ENCODE data around the gene ADGRL3.
"Not testable (repeated sequence)": the region's sequence is repeated elsewhere in the genome, so short reads cannot be mapped to it uniquely, and the experiment has no call there.

The ADGRL3 gene

DNA sequence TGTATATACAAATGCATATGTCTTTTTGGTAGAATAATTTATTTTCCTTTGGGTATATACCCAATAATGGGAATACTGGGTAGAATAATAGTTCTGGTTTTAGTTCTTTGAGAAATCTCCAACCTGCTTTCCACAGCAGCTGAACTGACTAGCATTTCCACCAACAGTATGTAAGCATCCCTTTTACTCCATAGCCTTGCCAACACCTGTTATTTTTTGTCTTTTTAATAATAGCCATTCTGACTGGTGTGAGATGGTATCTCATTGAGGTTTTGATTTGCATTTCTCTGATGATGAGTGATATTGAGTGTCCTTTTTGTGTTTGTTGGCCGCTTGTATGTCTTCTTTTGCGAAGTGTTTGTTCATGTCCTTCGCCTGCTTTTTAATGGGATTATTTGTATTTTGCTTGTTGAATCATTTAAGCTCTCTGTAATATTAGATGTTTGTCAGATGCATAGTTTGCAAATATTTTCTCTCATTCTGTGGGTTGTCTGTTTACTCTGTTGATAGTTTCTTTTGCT lies 309.7 kb downstream of the ADGRL3 start:
- DNase-seq, result not testable (repeated sequence)

DNA sequence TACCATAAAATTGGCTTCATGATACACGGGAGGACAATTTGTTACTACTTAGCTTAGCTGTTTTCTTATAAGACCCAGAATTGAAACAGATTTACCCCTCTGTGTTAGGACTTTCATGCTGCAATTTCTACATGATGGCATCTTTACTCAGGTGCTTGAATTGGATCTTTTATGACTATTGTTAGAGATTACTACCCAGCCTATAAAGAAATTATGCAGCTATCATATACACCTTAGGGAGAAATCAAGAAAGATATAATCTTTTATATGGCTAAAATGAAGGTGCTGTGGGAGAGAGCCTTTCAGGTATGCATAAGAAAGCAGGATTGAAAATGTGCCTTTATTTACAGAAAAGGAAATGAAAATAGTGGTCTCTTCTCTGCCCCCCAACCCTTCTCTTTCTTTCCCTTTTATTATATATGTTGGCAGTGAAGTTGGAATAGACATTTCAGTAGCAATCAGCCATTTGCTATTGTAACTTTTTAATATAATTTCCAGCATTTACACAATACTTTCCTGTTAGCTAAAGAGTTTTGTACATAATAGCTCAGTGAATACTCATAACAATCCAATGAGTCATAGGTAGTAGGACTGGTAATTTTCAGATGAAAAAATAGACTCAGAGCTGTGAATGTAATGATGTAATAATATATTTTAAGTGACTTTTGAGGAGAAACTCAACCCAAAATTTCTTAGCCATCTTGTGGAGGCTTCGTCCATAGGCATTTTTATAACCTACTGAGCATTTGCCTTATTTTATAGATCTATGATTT lies 311.8 kb downstream of the ADGRL3 start:
- DNase-seq, result no peak

DNA sequence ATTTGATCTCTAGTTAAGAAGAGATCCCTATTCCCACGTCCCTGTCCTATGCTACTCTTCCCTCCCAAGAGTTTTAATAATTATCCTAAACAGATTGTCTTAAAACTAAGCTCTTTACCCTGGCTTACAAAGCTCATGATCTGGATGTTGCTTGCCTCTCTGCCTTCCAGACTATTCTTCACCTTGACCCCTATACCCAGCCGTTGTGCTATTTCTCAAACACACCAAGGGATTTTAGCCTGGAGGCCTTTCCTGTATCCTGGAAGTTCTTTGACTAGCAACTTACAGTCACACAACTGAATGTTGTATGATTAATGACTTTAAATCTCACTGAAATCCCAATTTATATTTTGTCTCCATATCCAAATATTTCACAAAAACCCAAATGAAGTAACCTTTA lies 314.9 kb downstream of the ADGRL3 start:
- DNase-seq, result no peak

DNA sequence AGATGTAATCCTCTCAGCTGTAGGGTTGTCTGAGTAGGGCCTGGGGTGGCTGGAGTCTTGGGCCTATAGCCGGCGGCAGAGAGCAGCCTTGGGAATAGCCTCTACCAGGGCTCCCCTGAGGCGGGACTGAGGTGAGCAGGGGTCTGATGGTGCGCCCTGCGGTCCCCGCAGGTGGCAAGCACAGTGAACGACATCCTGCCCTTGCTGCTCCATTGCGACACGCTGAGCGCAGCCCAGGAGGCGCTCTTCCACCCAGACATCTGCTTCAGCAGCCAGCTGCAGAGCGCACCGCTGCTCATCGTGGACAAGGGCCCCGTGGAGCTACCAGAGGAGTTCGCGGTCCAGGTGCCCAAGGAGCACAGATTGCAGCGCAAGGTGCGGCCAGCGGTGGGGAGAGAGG lies 317.0 kb downstream of the ADGRL3 start:
- DNase-seq, result no peak

DNA sequence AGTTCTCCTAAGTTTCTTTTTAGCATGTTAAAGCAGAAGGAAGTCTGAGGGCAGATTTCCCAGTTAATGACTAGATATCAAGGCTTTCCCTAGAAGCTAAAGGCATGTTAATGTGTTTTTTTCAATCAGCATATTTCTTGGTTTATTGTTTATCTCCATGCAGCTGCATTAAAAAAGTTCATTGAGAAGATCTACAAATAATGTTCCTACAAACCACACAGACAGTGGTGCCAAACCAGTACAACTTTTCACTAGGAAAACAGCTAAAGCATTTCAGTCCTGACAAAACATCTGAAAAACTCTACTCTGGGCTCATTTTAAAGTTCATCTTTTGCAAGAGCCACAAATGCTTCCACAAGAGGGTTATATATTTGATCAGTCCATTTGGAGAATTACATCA lies 320.0 kb downstream of the ADGRL3 start:
- no peak for DNase-seq

DNA sequence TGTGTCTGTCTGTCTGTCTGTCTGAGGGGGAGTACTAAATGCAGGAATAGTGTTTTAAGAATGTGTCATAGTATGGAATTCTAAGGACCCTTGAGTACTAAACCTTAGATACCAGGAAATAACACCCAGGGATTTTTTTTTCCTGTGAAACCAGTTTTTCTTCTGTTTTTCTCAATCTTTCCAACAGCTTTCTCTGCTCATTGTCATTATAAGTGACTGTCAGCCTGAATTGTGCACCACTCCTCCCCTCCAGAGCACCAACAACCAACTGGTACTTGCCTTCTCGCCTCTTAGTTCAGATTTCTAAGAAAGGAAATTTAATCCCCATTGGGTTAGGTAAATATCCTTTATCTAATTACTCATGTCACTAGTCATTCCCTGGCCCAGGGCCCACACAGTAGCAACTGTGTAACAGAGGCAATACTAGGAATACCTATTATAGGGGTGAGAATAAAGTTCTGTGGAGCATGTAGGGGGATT lies 320.6 kb downstream of the ADGRL3 start:
- DNase-seq, result no peak

DNA sequence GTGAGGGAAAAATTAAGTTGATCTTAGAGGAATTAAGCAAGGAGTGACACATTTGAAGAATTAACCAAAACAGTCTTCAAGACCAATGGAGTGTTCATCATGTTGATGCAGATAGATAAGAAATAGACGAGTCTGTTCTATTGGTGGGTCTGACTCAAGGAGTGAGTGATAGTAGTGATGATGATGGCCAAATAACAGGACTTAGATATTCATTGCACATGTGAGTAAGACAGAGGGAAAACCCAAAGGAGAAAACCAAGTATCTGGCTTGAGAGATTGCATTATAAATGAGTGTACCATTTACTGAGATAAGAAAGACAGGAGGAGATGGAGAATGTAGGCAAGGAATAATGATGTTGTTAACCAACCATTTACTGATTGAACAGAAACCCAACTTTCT lies 321.3 kb downstream of the ADGRL3 start:
- no peak for DNase-seq

DNA sequence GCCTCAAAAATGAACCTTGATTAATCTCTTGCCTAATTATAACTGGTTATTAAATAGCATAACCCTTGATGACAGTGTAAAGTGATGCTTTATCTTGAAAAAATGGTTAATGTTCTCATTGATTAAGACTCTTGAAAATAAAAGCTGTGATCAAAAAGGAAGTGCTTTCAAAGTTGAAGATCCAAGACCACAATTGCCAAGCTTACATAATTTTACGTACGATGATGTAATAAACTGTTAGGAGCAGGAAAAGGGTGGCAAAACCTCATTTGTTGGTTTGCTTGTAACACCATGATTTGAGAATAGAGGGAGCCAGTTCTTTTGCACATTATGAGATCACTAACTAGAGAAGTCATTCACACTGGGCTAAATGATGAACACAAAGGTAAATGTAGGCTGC lies 322.2 kb downstream of the ADGRL3 start:
- DNase-seq, result no peak

DNA sequence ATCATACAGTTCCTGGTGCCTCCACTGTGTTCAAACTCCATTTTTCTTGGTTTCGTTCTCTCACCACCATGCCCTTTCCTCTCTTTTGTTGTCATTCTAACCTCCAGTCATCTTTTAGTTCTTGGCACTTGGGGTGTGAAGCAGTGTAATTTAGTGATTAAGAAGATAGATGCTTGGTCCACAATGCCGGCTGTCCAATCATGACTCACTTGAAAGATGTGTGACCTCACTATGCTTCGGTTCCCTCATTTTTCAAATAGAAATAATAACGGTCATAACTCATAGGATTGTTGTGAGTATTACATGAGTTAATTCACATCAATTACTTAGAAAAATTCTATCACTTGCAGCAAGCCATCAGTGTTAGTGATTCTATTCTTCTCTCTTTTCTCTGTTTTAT lies 327.8 kb downstream of the ADGRL3 start:
- DNase-seq, result no peak

DNA sequence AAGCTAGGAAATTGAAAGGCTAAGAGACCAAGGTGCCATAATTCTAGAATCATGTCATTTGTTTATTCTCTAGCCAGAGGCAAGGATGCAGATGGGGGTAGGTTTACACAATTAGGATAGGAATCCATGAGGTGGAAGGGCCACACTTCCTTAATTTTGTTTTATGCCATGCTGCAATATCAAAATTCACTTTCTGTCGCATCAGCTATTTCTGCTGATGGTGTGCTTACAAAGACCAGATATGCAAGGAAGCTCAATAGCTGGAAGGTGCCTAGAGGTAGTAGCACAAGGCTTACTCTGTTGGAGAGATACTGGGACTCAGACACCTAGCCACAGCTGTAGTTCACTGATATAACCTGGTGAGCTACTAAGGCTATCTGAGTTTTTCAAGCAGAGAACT lies 328.5 kb downstream of the ADGRL3 start:
- DNase-seq, result no peak

DNA sequence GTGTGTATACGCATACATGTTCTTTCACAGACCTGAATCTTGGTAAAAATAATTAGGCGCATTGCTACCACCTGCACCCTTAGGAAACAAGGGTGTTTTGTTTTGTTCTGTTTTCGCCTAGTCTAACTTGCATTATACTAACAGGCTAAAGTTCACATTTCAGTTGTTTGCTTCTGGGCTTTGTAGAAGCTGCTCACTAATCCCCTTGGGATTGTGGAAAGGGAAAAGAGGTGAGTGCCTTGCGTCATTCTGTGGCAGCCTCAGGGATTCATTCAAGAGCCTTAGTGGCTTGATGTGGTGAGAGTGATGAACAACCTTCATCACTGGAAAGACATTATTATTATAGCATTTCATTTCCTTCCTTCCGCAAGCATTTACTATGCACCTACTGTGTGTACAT lies 331.1 kb downstream of the ADGRL3 start:
- DNase-seq, result no peak

DNA sequence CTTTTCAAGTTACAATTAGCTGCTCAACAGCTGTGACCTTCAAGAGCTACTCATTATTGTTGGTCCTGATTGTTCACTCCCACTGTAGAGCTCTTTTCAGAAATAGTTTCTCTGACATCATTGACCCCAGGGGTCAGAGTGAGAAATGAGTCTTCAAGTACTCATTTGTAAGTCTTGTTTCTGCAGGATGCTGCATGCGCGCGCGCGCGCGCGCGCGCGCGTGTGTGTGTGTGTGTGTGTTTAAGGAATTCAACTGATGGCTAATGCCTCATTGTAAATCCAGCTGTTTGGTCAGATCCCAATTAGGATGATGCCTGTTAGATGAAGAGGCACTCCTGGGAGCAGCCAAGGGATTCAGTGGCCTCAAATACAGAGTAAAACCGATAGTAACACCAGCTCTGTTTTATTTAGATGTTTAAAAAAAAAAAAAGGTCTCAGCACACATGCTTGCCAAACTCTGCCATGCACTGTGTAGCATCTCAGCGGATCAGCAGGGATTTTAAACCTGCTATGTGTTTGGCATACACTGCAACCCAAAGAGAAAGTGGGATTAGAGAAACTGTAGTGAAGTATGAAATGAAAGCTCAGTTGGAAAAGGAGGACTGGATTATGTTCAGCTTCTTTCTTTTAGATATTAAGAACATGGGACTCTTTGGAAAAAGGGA lies 332.3 kb downstream of the ADGRL3 start:
- DNase-seq, result no peak

DNA sequence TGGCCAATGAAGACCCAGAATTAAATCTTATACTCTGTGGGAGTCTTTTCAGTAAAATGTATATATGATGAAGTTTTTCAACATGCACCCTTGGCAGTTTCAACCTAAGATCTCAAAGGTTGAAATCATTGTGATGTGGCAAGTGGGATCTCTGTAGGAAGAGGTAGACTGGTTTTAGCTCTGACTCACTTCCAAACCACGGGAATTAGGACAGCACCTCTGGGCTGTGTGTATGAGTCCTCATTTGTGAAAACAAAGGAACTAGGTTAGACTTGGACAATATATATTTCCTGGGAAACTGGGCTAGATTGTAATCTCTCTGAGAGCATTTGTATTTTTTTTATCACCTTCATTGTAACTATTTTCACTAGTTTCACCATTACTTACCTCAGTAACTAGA lies 333.0 kb downstream of the ADGRL3 start:
- DNase-seq, result no peak

DNA sequence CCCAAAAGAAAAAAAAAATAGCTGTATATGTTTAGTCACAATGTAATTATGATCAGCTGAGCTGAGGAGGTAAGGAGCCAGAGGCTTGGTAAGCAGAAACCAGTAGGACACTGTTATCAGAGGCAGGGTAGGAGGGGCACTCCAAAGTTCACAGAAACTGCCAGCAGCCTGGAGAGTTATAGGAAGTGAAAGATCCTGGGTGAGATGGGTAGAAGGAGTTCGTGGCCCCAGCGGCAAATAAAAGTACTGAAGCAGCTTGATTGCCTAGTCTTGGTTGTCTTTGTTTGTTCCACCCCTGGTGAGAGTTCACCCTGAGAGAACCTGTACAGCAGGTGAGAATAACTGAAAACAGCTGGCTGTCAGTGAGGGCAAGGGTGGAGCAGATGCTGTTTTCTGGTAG lies 340.8 kb downstream of the ADGRL3 start:
- DNase-seq, result no peak

DNA sequence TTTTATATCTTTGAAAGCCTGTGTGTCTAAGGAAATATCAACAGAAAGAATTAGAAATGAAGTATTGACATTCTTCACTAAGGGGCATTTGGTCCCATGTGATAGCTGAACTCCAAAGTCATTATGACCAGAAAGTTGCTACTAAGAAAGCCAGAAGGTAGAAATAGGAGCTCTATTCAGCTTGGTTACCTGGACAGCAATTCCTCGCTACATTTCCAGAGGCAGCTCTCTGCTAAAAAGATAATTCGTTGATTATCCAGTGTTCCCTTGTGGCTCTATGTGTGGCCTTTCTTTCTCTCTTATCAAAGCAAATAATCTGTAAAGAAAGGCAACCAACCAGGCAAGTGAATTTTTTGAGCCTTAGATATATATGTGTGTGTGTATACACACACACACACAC lies 341.3 kb downstream of the ADGRL3 start:
- no peak for DNase-seq

DNA sequence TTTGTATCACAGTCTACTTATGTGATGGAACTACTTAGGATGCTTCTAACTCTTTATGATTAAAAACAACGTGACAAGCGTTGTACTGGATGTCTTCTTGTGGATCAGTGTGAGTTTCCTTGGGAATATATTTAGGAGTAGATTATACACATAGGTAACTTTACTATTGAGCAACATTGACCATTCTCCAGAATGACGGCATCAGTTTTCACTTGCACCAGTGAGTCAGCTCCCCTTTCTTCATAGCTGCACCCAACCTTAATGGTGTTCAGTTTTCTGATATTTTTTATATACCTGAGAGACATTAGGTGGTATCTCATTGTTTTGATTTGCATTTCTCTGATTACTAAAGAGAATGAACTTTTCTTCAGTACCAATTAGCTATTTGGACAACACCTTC lies 343.9 kb downstream of the ADGRL3 start:
- DNase-seq, result no peak

DNA sequence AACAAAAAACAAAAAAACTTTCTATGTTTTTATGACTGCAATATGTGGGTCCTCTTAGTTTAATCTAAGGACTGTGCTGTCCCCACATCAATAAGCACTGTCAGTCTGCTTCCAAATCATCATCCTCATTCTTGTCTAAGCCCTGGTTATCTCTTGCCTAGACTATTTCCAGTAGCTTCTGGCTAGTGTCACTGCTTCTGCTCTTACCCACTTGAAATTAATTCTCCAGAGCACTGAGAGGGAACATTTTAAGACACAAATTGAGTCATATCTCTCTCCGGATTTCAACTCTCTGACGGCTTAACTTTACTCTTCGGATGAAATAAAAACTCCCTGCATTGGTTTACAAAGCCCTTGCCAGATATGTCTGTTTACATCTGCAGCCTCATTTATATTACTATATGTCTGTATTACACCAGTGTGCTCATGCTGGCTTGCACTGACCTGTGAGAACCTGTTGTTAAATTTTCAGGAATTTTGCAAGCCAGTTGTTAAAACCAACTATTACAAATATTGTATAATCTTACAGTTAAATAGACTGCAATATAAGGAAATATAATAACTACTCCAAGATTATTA lies 345.9 kb downstream of the ADGRL3 start:
- no peak for DNase-seq

DNA sequence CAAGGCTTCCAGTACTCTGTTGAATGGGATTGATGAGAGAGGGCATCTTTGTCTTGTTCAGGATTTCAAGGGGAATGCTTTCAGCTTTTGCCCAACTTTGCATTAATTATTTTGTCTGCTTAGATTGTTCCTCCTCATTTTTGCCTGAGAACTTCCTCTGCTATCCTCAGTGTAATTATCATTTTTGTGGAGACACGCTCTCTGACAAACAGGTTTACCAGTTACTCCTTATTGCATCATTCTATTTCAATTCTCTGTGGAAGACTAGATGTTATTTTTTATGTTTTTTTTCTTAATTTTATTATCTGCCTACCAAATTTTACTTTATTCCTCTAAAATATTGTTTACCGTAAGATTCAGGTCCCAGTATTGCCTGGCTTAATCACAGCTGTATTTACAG lies 349.2 kb downstream of the ADGRL3 start:
- no peak for DNase-seq

DNA sequence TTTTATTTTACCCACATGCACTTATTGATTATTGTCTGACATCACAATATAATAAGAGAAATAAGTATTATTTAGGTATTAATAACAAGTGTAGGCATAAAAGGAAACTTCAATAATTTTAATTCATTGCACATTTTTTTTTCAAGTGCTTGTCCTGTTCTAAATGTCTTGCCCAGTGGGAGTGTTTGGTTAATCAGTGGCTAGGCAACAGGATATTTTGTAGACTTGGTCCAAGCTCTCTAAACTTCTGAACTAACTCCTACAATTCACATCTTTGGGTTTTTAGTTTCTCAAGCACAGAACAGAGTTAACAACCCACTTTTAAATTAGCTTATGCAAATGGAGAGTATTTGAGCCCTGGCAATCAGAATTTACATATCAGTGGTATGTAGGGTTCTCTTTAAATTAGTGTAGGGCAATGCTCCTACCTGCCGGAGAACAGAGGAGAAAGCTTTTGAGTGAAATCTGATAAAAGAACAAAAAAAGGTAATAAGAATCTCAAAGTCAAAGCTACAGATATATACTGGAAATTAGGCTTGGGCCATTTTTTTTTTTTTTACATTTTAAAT lies 353.5 kb downstream of the ADGRL3 start:
- no peak for DNase-seq

DNA sequence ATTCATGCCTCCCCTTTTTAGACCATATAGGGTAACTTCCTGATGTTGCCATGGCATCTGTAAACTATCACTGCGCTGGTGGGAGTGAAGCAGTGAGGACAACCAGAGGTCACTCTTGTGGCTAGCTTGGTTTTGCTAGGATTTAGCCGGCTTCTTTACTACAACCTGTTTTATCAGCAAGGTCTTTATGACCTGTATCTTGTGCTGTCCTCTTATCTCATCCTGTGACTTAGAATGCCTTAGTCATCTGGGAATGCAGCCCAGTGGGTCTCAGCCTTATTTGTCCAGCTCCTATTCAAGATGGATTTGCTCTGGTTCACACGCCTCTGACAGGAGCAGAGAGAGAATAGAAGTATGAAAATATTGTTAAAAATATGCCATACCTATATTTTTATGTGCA lies 355.7 kb downstream of the ADGRL3 start:
- DNase-seq, result no peak

DNA sequence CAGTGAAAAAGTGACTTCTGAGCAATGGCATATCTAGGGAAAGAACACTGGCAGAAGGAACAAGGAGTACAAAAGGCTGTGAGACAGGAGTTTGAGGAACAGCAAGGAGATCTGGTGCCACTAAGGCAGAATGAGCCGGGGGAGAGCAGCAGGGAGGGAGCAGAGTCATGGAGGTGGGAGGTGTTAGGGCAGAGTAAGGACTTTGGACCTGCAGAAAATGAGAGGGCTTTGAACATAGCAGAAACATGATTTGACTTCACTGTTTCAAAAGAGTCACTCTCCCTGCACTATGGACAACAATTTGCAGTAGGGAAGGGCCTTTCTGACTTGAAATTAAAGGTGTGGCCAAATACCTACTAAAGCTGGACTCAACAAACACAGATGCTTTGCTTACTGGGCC lies 356.2 kb downstream of the ADGRL3 start:
- DNase-seq, result no peak

DNA sequence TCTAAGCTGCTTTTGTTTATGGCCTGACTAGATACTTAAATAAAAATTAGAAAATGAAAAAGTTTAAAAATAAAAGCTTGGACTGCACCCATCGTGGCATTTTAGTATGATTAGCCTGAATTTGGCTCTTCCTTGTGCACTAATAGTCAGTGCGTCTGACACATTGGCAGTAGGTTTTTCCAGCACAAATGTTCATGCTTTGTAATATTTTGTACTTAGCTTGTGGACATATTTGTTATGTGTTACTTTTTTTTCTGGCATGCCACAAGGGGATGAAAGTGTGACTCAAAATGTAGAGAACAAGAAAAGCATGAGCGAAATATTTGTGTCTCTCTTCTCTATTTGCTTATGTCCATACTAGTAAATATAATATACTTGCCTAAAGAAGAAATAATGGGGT lies 359.3 kb downstream of the ADGRL3 start:
- DNase-seq, result no peak

DNA sequence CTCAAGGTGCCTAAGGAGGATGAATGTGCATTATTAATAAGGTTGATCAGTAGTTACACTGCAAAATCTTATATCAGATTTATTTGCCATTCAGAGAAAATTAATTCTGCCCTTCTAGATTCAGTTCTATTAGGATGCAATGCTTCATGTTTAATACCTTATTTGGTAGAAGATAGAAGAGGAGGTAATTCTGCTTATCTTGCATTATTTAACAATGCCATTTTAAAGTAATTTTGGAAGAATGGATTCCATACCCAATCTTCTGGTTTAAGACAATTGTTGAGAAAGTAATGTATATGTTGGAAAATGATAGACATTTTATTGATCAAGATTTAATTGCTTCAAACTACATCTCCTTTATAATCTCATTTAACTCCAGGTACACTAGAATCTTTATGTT lies 360.9 kb downstream of the ADGRL3 start:
- DNase-seq, result no peak
